Caco-2 (cell line): ENCODE measurements around the gene PAIP1. TPM values are rescaled to one million over a fixed set of nuclear protein-coding genes. Genes with fewer than 3 reads are reported as not detected.

Experiments
- BruUV-seq: library from RNA; stranded (reverse); fragments of 400-500 nt; replicated peaks from 2 replicates; lab custom pipeline; 2021; lab: Mats Ljungman, UMichigan
- CTCF ChIA-PET: fragments of 300-600 bp; sonication (Branson Sonifier 250); formaldehyde crosslinking; loops from one replicate; lab custom pipeline; 2022; ENCODE audit warnings: antibody characterized with exemption; lab: Charles Lee
- POLR2A ChIA-PET: fragments of 300-600 bp; sonication (Branson Sonifier 250); formaldehyde crosslinking; loops from one replicate; lab custom pipeline; 2022; ENCODE audit warnings: antibody characterized with exemption; lab: Charles Lee
- DNase-seq, 2 experiments: peaks; one replicate each; pipeline versions ENCODE4 v3.0.0 to v3.0.0-alpha.2; 2020 to 2022
- H3K27me3 ChIP-seq: replicated peaks from 2 replicates; pipeline ENCODE4 v1.6.0; 2011; ENCODE audit warnings: low read length; ENCODE audit not compliant: control insufficient read depth, insufficient read depth
- H3K36me3 ChIP-seq: 2 replicates; pipeline ENCODE4 v1.5.1; 2011; ENCODE audit warnings: low read length; ENCODE audit not compliant: control insufficient read depth, insufficient read depth
- H3K4me1 ChIP-seq: fragments of 250-450 bp; sonication (Bioruptor Pico); 2 replicates; pipeline ENCODE4 v1.5.1; 2020; ENCODE audit warnings: mild to moderate bottlenecking
- H3K4me3 ChIP-seq: 2 replicates; pipeline ENCODE4 v1.5.1; 2011; ENCODE audit warnings: low read depth, mild to moderate bottlenecking, control low read depth, low read length
- H3K9me3 ChIP-seq: fragments of 250-450 bp; sonication (Bioruptor Pico); 2 replicates; pipeline ENCODE4 v1.5.1; 2020; ENCODE audit warnings: mild to moderate bottlenecking, moderate library complexity
- H3K27ac Mint-ChIP-seq: one replicate; pipeline ENCODE4 v1.8.0; 2022; ENCODE audit warnings: mixed read lengths; ENCODE audit not compliant: unreplicated experiment
- H3K27me3 Mint-ChIP-seq: one replicate; pipeline ENCODE4 v1.8.0; 2022; ENCODE audit warnings: mixed read lengths; ENCODE audit not compliant: insufficient read depth, unreplicated experiment
- H3K36me3 Mint-ChIP-seq: one replicate; pipeline ENCODE4 v1.8.0; 2022; ENCODE audit warnings: mild to moderate bottlenecking, mixed read lengths; ENCODE audit not compliant: insufficient read depth, unreplicated experiment
- H3K4me1 Mint-ChIP-seq: one replicate; pipeline ENCODE4 v1.8.0; 2022; ENCODE audit warnings: low read depth, mixed read lengths; ENCODE audit not compliant: unreplicated experiment
- H3K4me3 Mint-ChIP-seq: one replicate; pipeline ENCODE4 v1.8.0; 2022; ENCODE audit warnings: mild to moderate bottlenecking, moderate library complexity, mixed read lengths; ENCODE audit not compliant: unreplicated experiment
- H3K9me3 Mint-ChIP-seq: one replicate; pipeline ENCODE4 v1.8.0; 2022; ENCODE audit warnings: mixed read lengths; ENCODE audit not compliant: unreplicated experiment
- intact Hi-C: fragments of 100-400 bp; cut with micrococcal nuclease; formaldehyde crosslinking; loops from one replicate; pipeline ENCODE4 v1.10.0; 2022; ENCODE audit not compliant: unreplicated experiment
- total RNA-seq: library from RNA; stranded (reverse); gene quantifications from 2 replicates; pipeline ENCODE4 v1.2.3, GENCODE V29; 2022
- TF ChIP-seq, protein P1 (sequence below), 2 experiments: fragments of 200-600 bp in 1 of 2; IDR thresholded peaks; 1 replicate in 1 of 2; 2 replicates in 1 of 2; pipeline versions ENCODE4 v1.5.1 to v1.8.0; 2011 to 2022; ENCODE audit warnings: antibody characterized with exemption in 1 of 2, control low read depth in 1 of 2, inconsistent platforms in 1 of 2, low read depth in 1 of 2, low read length in 1 of 2, mild to moderate bottlenecking in 1 of 2, moderate library complexity in 1 of 2; ENCODE audit not compliant: insufficient read depth in 1 of 2, severe bottlenecking in 1 of 2, unreplicated experiment in 1 of 2

Gene PAIP1
- total RNA-seq, 1 experiment from 2014 or later, result 121 TPM

DNA sequence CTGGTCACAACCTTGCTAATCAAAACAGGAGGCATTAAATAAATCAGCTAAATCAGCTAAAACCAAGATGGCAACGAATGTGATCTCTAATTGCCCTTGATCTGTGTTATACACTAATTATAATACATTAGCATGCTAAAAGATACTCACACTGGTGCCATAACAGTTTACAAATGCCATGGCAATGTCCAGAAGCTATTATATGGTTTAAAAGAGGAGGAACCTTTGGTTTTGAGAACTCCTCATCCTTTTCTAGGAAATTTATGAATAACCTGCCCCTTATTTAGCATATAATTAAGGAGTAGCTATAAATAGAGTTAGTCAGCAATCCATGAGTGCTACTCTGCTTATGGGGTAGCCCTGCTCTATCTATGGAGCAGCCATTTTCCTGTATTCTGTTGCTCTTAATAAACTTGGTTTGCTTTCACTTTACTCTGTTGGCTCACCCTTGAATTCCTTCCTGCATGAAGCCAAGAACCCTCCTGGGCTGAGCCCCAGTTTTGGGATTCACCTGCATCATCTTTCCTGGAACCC is 27.4 kb upstream of the PAIP1 start:
- Mint-ChIP-seq H3K27ac (no peak overlapping the region), H3K9me3 (no peaks in the 10 kb centered on the region), H3K27me3 (no peaks in the 10 kb centered on the region), H3K4me1 (no peaks in the 10 kb centered on the region), H3K4me3 (no peak overlapping the region), H3K36me3 (no peaks in the 10 kb centered on the region)
- intact Hi-C loops, result no loop called here
- ChIA-PET CTCF (no interaction called here), POLR2A (no interaction called here)
- Histone ChIP-seq H3K4me1 (no peaks in the 10 kb centered on the region), H3K9me3 (no peaks in the 10 kb centered on the region), H3K27me3 (no peaks in the 10 kb centered on the region), H3K4me3 (no peak overlapping the region), H3K36me3 (no peaks in the 10 kb centered on the region)
- TF ChIP-seq, protein P1, sequence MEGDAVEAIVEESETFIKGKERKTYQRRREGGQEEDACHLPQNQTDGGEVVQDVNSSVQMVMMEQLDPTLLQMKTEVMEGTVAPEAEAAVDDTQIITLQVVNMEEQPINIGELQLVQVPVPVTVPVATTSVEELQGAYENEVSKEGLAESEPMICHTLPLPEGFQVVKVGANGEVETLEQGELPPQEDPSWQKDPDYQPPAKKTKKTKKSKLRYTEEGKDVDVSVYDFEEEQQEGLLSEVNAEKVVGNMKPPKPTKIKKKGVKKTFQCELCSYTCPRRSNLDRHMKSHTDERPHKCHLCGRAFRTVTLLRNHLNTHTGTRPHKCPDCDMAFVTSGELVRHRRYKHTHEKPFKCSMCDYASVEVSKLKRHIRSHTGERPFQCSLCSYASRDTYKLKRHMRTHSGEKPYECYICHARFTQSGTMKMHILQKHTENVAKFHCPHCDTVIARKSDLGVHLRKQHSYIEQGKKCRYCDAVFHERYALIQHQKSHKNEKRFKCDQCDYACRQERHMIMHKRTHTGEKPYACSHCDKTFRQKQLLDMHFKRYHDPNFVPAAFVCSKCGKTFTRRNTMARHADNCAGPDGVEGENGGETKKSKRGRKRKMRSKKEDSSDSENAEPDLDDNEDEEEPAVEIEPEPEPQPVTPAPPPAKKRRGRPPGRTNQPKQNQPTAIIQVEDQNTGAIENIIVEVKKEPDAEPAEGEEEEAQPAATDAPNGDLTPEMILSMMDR (IDR thresholded peaks at IDR 0.05; ENCODE audit: insufficient read depth in 1 of 2, low read depth in 1 of 2, low read length in 1 of 2, severe bottlenecking in 1 of 2, unreplicated experiment in 1 of 2), result no peak
- BruUV-seq, result no TSS peak
- no peak for DNase-seq

DNA sequence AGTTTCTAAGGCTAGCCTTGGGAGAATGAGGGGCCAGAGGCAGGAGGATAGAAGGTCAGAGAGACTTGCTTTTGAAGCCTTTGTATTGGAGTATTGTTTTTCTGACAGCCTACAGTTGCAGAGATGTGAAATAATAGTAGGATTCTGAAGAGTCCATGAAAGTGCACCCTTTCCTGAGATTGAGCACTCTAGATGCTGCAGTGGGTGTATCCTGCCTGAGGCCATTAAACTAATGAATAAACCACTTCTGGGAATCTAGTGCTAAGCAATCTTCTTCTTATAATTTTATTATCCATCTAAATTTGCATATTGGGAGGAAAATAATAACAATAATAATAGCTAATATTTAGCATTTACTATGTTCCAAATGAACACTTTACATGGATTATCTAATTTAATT is 26.8 kb upstream of the PAIP1 start:
- intact Hi-C loops, result no loop called here
- BruUV-seq, result no TSS peak
- ChIA-PET POLR2A (no interaction called here), CTCF (no interaction called here)
- Mint-ChIP-seq H3K36me3 (no peaks in the 10 kb centered on the region), H3K4me3 (no peak overlapping the region), H3K9me3 (no peaks in the 10 kb centered on the region), H3K4me1 (no peaks in the 10 kb centered on the region), H3K27ac (no peak overlapping the region), H3K27me3 (no peaks in the 10 kb centered on the region)
- Histone ChIP-seq H3K27me3 (no peaks in the 10 kb centered on the region), H3K36me3 (no peaks in the 10 kb centered on the region), H3K4me3 (no peak overlapping the region), H3K4me1 (no peaks in the 10 kb centered on the region), H3K9me3 (no peaks in the 10 kb centered on the region)
- DNase-seq, result no peak
- TF ChIP-seq, protein P1 (IDR thresholded peaks at IDR 0.05; ENCODE audit: insufficient read depth in 1 of 2, low read depth in 1 of 2, low read length in 1 of 2, severe bottlenecking in 1 of 2, unreplicated experiment in 1 of 2), result no peak

DNA sequence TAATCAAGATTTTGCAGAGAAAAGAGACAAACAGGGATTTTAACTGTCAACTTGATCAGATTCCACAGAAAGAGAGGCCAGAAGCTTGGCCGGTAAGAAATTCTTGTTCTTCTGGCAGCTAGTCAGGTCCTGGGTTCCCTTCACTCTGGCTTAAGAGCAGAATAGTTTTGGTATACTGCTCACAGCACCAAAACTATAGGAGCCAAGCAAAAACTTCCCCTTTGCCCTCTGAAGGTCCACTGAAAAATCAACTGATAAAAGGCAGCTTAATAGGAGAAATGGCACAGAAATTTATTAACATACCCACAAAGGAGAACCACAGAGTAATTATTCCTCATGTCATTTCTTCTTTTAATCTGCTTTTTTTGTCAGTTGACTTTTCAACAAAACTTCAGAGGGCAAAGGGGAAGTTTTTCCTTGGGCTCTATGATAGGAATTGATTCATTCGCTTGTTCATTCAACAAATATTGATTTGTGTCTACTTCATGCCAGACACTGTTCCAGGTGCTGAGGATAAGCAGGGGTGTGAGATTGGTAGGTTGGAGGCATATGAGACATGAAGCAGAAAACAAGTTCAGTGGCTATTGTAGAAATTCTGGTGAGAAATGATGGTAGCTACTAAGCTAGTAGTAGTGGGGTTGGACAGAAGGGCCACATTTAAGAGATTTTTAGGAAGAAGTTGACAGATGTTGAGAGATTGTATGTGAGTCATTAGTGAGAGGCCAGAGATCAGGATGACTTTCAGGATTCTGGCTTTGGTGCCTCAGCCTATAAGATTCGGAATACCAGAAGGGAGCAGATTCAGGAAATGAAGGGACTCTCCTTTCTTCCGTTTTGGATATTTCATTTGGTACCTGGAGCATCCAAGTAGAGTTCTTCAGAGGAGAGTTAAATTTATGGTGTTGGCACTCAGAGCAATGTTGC is 25.5 kb upstream of the PAIP1 start:
- Mint-ChIP-seq H3K4me1 (no peaks in the 10 kb centered on the region), H3K27me3 (no peaks in the 10 kb centered on the region), H3K36me3 (no peaks in the 10 kb centered on the region), H3K9me3 (no peaks in the 10 kb centered on the region), H3K4me3 (no peak overlapping the region), H3K27ac (no peak overlapping the region)
- Histone ChIP-seq H3K4me1 (no peaks in the 10 kb centered on the region), H3K9me3 (no peaks in the 10 kb centered on the region), H3K36me3 (no peaks in the 10 kb centered on the region), H3K27me3 (no peaks in the 10 kb centered on the region), H3K4me3 (no peak overlapping the region)
- POLR2A ChIA-PET, result no interaction called here
- BruUV-seq, result no TSS peak
- intact Hi-C loops, result no loop called here
- DNase-seq, result no peak
- CTCF ChIA-PET, result no interaction called here
- TF ChIP-seq, protein P1 (IDR thresholded peaks at IDR 0.05; ENCODE audit: insufficient read depth in 1 of 2, low read depth in 1 of 2, low read length in 1 of 2, severe bottlenecking in 1 of 2, unreplicated experiment in 1 of 2), result no peak
